HG02970 (cell line): ENCODE results near the gene SLC9B1.
"Not testable (repeated sequence)": the region's sequence is repeated elsewhere in the genome, so short reads cannot be mapped to it uniquely, and the experiment has no call there.

ENCODE experiments used
- ATAC-seq: cut with Tn5 transposase; IDR thresholded peaks from one replicate; pipeline ENCODE4 v1.9.1; 2021; ENCODE audit warnings: mild to moderate bottlenecking, moderate library complexity, moderate number of reproducible peaks; ENCODE audit not compliant: unreplicated experiment, low FRiP score

SLC9B1 gene

DNA sequence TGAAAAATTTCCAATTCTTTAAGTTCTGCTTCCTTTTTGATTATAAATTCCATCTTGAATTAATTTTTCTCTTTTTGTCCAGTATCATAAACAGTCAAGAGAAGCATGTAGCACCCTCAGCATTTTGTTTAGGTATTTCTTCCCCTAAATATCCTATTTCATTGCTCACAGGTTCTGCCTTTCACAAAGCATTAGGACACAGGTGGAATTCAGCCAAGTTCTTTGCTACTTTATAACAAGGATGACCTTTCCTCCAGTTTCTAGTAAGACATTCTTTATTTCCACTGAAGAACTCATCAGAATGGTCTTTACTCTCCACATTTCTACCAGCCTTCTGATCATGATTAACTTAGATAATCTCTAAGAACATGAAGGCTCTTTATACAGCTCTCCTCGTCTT, 7.4 kb downstream of the SLC9B1 start:
- no peak for ATAC-seq

DNA sequence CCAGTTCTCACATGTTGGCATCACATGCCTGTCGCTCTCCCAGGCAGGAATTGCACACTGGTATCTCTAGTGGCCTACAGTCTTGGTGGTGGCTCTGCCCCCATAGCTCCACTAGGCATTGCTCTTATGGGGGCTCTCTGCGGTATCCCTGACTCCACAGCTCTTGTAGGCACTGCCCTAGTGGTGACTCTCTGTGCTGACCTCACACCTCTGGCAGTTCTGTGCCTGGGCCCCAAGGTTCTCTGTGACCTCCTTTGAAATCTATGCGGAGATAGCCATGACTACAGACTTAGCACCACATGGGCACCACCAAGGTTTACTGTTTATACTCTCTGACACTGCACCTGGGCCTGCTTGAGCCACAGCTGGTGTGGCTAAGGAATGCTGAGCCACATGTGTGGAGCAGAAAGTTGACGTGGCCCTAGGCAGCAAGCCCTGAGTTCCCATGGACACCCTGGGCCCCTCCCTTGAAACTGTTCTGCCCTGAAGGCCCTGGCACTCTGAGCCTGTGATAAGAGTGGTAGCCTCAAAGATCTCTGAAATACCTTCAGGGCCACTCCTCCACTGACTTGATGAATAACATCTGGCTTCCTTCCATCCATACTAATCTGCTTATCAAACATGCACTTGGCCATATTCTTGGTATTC, 8.0 kb downstream of the SLC9B1 start:
- no peak for ATAC-seq

DNA sequence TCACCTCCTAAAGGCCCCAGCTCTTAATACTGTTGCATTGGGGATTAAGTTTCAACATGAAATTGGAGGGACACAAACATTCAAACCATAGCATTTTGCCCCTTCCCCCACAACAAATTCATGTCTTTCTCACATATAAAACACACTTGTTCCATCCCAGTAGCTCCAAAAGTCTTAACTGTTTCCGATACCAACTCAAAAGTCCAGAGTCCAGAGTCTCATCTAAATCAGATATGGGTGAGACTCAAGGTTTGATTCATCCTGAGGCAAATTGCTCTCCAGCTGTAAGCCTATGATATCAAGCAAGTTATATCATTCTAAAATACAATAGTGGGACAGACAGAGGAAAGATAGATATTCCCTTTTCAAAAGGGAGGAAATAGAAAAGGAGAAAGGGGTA, 8.7 kb downstream of the SLC9B1 start:
- no peak for ATAC-seq

DNA sequence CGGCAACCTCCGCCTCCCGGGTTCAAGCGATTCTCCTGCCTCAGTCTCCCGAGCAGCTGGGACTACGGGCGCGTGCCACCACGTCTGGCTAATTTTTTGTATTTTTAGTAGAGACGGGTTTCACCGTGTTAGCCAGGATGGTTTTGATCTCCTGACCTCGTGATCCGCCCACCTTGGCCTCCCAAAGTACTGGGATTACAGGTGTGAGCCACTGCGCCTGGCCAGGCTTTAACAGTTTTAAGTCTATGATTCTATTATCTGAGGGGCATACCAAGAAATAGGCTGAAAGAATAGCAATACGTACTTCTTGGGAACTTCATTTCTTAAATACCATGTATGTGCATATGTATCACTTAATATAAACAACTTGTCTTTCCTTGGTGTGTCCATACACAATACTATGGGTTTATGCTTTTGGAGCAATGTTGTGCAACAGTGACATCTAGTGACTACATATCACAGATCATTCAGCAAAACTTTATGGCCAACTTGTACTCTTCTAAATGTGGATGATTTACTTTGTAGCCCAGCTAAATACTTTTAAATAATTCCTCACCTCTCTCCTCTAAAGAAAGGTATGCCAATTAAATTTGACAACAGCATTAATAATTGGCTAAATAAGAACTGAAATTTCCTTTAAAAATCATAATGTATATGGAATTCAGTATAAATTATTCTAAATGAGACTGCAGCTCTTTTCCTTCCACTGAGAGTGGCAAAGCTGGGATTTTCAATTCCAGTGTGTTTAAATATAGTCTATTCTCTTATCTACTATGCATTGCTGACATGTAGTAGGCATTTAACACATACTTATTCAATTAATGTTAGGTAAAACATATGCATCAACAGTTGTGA, 10.4 kb downstream of the SLC9B1 start:
- ATAC-seq: no peak

DNA sequence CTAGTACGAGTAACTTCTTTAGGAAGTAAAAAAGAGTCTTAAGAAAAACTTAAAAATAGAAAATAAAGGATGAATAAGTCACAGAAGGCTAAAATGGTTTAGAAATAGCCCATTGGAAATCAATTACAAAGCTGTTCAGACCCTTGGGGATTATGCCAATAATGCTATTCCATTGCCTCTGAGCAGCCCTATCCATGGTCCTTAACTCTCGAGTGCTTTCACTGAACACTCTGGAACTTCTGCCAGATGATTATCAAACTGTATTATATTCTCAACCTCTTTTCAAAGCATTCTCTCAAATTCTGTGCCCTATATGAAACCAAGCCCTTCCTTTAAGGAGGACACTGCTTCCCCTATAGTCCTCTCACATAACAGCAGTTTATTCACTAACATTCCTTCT, 17.0 kb downstream of the SLC9B1 start:
- no peak for ATAC-seq

DNA sequence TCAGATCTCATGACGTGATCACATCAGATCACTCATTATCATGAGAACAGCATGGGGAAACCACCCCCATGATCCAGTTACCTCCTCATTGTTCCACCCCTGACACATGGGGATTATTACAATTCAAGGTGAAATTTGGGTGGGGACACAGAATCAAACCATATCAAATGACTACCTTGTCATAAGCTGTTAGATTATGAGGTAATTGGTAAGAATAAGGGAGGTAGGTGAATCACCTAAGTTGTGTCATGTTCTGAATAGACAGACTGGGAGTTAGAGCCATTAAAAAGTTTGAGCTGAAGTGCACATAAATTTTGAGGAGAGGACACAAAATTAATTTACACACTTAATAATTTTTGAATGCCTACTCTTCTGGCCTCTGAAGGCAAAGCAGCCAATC, 24.7 kb downstream of the SLC9B1 start:
- no peak for ATAC-seq

DNA sequence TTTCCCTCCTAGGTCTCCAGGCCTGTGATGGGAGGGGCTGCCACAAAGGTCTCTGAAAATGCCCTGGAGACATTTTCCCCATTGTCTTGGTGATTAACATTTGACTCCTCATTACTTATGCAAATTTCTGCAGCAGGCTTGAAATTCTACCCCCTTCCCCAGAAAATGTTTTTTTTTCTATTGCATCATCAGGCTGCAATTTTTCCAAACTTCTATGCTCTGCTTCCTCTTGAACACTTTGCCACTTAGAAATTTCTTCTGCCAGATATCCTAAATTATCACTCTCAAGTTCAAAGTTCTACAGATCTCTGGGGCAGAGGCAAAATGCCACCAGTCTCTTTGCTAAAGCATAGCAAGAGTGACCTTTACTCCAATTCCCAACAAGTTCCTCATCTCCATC, 25.5 kb downstream of the SLC9B1 start:
- not testable (repeated sequence) for ATAC-seq

DNA sequence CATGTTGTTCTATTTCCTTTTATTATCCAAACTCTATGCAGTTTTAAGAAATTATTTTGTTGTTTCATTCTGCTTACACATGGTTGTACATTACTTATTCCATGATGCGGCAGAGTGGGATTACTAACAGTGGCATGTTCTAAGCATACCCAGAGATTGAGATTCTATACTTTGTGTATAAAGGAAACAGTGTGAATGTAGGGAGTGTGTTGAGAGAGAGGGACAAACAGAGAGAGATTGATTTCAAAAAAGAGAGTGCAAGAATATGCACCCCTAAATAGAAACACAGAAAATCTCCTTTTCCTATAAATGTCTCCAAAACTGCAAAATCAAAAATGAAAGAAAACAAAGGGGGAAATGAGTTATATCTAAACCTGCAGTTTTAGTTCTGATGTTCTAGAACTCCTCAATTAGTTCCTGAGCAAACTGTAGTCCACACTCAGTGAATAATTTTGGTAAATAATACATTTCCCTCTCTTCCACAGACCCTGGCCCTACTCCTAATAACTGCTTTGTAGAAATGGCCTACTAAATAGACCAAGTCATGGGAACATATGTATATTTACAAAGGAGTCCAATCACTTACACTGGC, 31.0 kb downstream of the SLC9B1 start:
- no peak for ATAC-seq

DNA sequence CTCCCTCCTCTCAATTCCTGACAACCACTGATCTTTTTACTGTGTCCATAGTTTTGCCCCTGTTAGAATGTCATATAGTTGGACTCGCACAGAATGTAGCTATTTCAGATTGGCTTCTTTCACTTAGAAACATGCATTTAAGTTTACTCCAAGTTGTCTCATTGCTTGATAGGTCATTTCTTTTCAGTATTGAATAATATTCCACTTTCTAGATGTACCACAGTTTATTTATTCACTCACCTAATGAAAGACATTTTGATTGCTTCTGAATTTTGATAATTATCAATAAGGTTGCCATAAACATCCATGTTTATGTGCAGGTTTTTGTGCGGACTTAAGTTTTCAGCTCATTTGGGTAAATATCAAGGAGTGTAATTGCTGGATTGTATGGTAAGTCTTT, 38.5 kb downstream of the SLC9B1 start:
- ATAC-seq: no peak

DNA sequence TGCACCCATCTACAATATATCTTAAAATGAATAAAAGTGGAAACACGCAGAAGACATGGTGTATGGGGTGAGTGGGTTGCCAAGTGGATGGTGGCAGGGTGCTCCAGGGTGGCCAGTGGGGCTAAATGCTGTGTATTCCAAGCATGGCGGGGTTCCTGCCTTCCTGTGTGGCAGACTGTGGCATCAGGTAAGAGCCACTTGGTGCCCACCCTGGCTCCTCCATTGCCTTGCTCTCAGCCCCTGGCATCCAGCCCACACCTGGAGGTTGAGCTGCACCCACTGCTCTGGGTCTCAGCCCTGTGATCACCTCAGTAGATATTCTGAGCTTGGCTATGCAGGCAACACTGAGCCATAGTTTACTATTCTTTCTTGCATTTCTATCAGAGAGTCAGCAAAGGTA, 57.7 kb downstream of the SLC9B1 start:
- ATAC-seq: not testable (repeated sequence)

DNA sequence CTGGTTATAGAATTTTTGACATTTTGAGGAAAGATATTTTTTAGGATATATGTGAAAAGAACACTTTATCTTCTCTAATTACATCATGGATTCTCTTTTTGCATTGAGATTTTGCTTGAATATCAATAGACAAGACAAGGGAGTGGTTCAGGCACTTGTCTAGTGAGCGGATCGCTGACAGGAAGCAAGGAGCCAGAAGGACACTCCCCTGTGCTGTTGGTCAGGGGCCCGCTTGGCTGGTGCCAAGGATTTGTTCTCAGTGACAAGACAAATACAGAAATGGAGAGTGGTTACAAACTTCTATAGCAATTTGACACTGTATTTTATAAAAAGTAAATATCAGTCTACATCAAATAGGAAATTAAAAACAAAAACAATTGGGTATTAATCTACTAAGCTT, 60.0 kb downstream of the SLC9B1 start:
- ATAC-seq: no peak

DNA sequence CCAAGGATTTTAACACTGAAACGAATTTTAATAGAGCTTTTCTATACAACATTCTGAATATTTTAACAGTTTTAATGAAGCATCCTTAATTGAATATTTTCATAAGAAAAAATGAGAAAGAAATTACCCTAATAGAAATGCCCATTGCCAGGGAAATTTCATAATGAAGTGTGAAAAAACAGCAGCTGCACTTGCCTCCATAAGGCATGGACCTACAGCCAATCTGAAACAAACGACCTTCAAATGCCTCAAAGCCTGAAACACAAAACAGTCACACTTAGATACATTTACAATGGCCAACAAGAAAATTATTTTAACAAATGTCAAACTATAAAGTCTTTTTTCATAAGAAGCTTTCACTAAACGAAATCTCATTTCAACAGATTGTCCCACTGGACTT, 74.4 kb downstream of the SLC9B1 start:
- ATAC-seq: no peak

DNA sequence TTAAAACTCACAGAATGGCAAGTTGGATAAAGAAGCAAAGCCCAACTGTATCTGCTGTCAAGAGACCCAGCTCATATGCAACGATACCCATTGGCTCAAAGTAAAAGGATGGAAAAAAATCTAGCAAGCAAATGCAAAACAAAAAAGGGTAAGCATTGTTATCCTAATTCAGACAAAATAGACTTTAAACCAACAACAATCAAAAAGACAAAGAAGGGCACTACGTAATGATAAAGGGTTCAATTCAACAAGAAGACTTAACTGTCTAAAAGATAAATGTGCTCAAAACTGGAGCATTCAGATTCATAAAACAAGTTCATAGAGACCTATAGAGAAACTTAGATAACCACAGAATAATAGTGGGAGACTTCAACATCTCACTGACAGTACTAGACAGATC, 81.4 kb downstream of the SLC9B1 start:
- ATAC-seq: not testable (repeated sequence)

DNA sequence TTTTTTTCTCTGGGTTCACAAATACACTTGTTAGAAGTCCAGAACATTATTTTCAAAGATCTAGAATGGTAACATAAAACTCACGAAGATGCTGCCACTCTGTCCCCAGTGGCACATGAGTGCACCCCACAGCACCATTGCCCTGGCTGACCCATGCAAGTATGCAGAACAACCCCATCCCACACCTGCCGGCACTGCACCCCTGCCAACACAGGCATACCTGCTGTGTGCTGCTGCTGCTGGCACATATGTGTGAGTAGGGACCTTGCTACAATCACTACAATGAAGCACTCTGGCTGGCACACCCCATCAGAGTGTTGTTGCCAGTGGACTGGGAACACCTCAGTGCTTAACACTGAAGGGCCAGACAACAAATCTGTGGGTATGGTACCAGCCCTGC, 83.8 kb downstream of the SLC9B1 start:
- ATAC-seq: no peak

DNA sequence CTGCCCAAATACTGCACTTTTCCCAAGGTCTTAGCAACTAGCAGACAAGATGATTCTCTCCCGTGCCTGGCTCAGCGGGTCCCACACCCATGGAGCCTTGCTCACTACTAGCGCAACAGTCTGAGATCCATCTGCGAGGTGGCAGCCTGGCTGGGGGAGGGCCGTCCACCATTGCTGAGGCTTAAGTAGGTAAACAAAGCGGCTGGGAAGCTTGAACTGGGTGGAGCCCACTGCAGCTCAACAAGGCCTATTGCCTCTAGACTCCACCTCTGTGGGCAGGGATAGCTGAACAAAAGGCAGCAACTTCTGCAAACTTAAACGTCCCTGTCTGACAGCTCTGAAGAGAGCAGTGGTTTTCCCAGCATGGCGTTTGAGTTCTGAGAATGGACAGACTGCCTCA, 99.8 kb downstream of the SLC9B1 start:
- not testable (repeated sequence) for ATAC-seq

DNA sequence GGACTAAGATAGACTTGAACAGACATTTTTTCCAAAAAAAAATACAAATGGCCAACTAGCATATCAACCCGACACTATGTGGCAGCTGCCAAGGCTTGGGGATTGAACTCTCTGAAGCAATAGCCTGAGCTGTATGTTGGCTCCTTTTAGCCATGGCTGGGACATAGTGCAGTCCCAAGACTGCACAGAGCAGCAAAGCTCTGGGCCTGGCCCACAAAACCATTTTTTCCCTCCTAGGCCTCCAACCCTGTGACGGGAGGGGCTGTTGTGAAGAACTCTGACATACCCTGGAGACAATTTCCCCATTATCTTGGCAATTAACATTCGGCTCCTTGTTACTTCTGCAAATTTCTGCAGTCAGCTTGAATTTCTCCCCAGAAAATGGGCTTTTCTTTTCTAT, 100.6 kb downstream of the SLC9B1 start:
- no peak for ATAC-seq

DNA sequence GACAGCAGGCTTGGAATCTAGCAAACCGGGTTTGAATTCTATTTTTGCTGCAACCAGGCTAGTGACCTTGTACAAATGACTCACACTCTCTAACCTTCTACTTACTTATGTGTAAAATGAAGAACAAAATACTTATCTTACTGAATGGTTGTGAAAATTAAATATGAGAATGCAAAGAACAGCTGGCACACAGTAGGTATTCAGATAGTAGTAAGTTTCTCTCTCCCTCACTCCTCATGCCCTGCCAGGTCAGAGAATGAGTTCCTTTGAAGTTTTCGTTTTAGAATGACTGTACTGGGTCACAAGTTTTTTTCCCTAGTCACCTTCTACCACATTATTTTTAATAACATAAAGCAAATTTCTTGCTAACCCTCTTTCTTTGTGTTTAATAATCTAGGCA, 117.7 kb downstream of the SLC9B1 start:
- ATAC-seq: no peak

DNA sequence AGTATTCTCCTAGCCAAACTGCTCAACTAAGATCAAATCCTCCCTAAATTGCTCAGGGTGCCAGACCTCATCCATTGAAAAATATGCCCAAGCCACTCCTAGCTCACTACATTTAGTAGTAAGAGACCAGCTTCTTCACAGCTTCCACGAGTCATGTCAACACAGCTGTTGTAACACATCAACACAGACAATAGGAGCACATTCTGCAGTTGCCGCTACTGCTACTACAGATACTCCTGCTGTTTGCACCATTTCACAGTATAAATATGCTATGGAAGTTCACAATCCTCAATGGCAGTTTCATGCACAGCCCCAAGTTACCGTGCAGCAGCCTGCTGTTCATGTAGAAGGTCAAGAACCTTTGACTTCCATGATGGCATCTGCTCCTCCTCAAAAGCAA, 121.9 kb downstream of the SLC9B1 start:
- not testable (repeated sequence) for ATAC-seq

DNA sequence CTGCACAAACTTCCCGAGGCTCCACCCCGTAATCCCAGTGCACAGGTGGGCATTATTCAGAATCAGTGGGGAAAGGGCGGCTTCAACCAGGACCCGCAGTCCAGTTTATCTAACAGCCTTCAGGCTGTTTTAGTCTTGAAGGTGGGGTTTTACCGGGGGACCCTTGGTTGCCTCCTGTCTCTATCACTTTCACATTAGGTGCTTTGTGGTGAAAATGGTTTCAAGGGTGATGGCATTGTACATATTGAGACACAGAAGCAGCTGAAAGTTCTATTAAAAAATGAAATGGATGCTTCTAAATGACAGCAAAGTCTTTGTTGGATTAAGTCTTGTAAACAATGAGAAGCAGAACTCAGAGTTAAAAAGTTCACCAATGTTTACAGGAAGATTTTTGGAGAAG, 123.0 kb downstream of the SLC9B1 start:
- ATAC-seq: not testable (repeated sequence)

DNA sequence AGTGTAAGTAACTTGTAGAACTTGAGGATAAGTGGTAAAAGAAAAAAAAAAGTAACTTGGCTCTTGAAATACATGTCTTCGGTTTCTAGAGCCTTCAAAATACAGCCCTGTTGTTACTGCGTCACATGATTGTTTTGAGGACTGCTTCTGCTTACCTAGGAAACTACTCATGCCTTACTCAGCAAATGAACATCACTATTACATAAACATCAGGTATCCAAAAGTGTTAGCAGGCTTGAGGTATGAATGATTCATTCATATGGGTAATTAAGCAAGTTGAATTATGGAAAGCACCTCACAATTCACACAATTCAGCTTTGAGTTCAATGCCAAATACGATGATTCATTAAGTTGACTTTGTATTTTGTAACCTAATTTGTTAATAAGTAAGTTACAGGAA, 129.6 kb downstream of the SLC9B1 start:
- ATAC-seq: not testable (repeated sequence)

DNA sequence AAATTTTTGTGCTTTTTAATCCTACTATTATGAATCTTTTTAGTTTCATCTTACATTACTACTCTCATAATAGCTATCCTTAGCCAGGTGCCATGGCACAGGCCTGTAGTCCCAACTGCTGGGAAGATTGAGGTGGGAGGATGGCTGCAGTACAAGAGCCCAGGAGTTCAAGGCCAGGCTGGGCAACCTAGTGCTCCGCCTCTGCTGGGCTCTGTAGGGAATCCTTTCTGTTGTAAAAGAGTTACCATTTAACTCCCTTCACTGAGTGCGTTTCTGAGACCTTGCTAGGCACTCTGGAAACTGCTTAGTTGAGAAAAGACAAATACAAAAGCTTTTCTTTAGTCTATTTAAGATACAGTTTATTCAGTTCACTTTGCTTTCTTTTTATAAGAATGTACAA, 130.9 kb downstream of the SLC9B1 start:
- not testable (repeated sequence) for ATAC-seq

DNA sequence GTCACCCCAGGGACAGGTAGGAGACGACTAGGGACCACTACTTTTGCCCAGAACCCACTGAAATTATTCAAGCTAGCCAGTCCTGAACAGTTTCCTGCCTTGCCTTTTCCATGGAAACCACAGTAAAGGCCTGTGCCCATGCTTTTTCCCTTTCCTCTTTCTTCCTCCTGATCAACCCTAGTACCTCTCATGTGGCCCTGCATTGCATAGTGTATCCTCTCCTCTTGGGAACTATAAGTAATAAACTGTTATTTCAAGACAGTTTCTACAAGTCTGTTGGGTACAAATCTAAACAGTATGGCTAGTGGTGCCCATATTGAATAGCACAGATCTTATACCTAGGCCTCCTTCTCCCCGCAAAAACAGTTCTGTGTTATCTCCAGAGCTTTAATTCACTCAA, 136.2 kb downstream of the SLC9B1 start:
- ATAC-seq: no peak
